ENCODE measurements around the gene FXYD3.
A peak's percentile ranks its signal among the peaks of the same experiment; 100 is the strongest.

The FXYD3 gene

GRCh38 chr19:35165200-35166058 is 49.8 kb downstream of the FXYD3 start:
- DNase-seq, result no peak

GRCh38 chr19:35166100-35167063 is 50.8 kb downstream of the FXYD3 start:
- DNase-seq, result no peak

- no peak for DNase-seq
These were observed 51.9 kb downstream of the FXYD3 start for GRCh38 chr19:35167251-35168119.

- peak; percentile 25 for DNase-seq
These were observed 52.6 kb downstream of the FXYD3 start for GRCh38 chr19:35168196-35168595.

GRCh38 chr19:35169221-35169995 is 53.8 kb downstream of the FXYD3 start:
- no peak for DNase-seq

- DNase-seq, result no peak
These were observed 54.9 kb downstream of the FXYD3 start for GRCh38 chr19:35170359-35171061.

GRCh38 chr19:35171730-35172129 is 56.1 kb downstream of the FXYD3 start:
- DNase-seq, result no peak
